HFF-Myc (cell line): Measurements from ENCODE around the gene CCDC88B.

Experiments used
- DNase-seq: peaks from one replicate; pipeline ENCODE4 v3.0.0-alpha.2; 2011; ENCODE audit warnings: low read depth; ENCODE audit errors: extremely low read depth
- H3K4me3 ChIP-seq: replicated peaks from 2 replicates; pipeline ENCODE4 v1.5.1; 2011; ENCODE audit warnings: low read depth, mild to moderate bottlenecking, control low read depth, low read length
- TF ChIP-seq, protein P1 (sequence below): IDR thresholded peaks from 2 replicates; pipeline ENCODE4 v1.5.1; 2012; ENCODE audit warnings: mild to moderate bottlenecking, low read depth, low read length, control low read depth; ENCODE audit errors: missing control alignments

Gene CCDC88B

DNA sequence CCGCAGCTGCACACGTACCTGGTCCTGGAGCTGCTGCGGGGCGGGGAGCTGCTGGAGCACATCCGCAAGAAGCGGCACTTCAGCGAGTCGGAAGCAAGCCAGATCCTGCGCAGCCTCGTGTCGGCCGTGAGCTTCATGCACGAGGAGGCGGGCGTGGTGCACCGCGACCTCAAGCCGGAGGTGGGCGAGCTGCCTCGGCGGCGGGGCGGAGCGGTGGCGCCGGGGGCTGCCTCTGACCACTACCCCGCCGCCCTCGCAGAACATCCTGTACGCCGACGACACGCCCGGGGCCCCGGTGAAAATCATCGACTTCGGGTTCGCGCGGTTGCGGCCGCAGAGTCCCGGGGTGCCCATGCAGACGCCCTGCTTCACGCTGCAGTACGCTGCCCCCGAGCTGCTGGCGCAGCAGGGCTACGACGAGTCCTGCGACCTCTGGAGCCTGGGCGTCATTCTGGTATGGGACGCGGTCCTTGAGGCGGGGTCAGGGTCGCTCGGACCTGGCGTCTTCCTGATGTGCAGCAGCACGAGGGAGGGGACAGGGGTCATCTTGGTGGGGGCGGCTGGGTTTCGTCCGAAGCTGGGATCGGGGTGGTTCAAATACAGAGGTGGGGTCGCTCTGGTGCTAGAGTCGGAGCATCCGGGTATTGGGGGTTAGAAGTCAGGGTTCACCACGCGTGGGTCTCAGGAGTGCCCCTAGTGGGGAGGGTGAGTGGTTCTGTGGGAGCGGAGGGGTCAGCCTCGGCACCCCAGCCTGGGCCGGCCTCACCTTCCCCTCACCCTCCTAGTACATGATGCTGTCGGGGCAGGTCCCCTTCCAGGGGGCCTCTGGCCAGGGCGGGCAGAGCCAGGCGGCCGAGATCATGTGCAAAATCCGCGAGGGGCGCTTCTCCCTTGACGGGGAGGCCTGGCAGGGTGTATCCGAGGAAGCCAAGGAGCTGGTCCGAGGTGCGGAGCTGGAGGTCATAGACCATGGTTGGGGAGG, 29.7 kb downstream of the CCDC88B start:
- TF ChIP-seq, protein P1, sequence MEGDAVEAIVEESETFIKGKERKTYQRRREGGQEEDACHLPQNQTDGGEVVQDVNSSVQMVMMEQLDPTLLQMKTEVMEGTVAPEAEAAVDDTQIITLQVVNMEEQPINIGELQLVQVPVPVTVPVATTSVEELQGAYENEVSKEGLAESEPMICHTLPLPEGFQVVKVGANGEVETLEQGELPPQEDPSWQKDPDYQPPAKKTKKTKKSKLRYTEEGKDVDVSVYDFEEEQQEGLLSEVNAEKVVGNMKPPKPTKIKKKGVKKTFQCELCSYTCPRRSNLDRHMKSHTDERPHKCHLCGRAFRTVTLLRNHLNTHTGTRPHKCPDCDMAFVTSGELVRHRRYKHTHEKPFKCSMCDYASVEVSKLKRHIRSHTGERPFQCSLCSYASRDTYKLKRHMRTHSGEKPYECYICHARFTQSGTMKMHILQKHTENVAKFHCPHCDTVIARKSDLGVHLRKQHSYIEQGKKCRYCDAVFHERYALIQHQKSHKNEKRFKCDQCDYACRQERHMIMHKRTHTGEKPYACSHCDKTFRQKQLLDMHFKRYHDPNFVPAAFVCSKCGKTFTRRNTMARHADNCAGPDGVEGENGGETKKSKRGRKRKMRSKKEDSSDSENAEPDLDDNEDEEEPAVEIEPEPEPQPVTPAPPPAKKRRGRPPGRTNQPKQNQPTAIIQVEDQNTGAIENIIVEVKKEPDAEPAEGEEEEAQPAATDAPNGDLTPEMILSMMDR = no peak

DNA sequence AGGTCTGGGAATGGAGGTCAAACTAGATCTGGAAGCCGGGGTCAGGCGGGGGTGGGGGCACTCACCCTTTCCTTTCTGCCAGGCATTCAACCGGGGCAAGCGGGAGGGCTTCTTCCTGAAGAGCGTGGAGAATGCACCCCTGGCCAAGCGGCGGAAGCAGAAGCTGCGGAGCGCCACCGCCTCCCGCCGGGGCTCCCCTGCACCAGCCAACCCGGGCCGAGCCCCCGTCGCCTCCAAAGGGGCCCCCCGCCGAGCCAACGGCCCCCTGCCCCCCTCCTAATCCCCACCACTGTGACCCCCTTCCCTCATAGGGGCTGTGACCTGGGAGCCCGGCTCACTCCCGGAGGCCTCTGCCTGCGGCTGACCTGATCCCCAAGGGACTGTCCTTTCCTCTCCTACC, 31.2 kb downstream of the CCDC88B start:
- TF ChIP-seq, protein P1 = no peak
- H3K4me3 ChIP-seq = no peak overlapping the region
- no peak for DNase-seq

More for the DNA sequence above, 29.7 kb downstream of the CCDC88B start:
- no peak for DNase-seq
- no peak overlapping the region for H3K4me3 ChIP-seq

DNA sequence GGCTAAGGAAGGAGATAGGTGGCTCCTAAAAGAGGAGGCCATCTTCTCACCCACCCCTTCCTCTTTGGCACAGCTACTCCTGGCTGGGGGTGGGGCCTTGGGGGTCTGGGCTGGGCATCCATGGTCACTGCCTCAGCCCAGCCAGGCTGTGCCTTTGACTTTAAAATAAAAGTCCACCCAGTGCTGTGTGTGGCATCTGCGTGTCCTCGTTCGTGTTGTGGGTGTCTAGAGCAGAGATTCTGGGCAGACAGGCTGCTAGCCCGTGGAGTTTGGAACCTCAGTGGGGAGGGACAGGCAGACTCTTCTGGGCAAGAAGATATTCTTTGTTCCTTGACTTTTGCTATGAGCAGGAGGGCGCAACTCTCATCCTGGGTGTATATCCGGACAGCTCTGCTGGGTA, 32.0 kb downstream of the CCDC88B start:
- TF ChIP-seq, protein P1 = no peak
- no peak for DNase-seq
- H3K4me3 ChIP-seq = no peak overlapping the region

DNA sequence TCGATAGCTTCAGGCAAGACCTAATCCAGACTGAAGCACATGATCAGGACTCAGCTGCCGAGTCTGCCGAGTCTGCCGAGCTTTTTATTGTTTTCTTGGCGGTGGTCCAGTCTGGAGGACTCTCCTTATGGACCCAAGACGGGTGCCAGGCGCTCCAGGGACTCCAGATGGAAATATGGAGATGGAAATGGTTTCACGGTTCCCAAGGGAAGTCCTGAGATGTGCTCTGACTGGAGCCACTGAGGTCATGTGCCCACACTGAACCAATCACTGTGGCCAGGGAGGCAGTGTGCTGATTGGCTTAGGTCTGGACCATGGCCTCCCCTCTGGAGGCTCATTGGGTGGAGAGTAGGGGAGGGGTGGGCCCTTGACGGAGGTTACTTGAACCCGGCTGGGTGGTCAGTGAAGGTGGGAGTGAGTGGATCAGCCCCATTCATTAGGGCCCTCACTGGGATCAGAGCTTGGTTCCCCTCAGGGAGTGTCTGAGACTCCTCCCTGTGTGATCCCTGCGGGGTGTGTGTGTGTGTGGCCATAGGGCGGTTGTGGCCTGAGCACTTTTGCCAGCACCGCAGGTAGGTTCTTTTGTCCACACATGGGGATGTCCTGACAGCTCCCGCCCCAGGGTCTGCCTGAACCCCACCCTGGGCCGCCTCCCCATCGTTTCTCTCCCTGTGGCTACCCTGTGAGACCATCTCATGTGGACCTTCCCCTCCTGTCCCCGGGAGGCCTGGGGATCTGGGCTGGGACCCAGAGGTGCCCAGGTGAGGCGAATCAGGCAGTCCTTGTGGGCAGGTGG, 33.0 kb downstream of the CCDC88B start:
- DNase-seq = peak; percentile 29

DNA sequence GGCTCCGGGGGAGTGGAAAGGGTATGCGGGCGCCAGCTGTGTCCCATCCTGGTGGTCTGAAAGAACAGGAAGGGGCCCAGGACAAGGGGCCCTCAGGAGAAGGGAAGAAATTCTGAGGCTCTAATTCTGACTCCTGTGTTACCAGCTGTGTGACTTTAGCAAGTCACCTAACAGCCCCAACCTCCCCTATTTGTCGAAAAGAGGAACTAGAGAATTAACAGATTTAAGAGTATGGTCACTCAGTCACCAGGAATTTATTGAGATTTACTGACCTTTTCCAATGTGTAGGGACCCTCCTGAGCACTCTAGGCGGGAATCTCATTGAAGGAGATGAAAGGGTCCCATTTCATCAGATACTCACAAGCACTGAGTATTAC, 33.6 kb downstream of the CCDC88B start:
- DNase-seq = no peak
- H3K4me3 ChIP-seq = no peak overlapping the region
- TF ChIP-seq, protein P1 = no peak

More for the DNA sequence above, 33.0 kb downstream of the CCDC88B start:
- TF ChIP-seq, protein P1 = no peak
- H3K4me3 ChIP-seq = no peak overlapping the region

DNA sequence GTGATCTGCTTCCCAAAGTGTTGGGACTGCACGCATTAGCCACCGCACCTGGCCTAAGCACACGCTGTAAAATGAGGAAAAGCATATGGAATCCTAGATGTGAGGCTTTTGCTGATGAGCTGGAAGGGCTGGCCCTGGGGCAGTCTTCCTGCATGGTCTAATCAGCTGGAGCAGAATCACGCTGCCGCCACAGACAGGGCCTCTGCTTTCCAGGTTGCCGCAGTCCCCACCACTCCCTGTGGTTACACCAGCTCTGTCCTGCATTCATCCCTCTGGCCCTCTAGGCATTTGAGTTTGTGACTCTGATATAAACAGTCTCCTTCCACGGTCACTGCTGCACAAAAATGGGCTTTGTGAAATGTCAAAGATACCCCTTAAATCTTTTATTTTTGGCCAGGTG, 36.1 kb downstream of the CCDC88B start:
- no peak for DNase-seq
- TF ChIP-seq, protein P1 = no peak
- no peak overlapping the region for H3K4me3 ChIP-seq
